C4-2B (cell line): ENCODE data around the gene APP.
"Not testable (repeated sequence)": the region's sequence is repeated elsewhere in the genome, so short reads cannot be mapped to it uniquely, and the experiment has no call there.

ENCODE experiments used
- H3K27ac ChIP-seq: fragments of 450-650 bp; 2 replicates; pipeline ENCODE4 v1.5.1; 2017
- CTCF ChIP-seq: fragments of 450-650 bp; conservative IDR thresholded peaks from 2 replicates; pipeline ENCODE4 v1.5.1; 2017; ENCODE audit warnings: mild to moderate bottlenecking
- ZFX ChIP-seq: fragments of 450-650 bp; IDR thresholded peaks from 2 replicates; pipeline ENCODE4 v1.6.1; 2017

Gene APP

DNA sequence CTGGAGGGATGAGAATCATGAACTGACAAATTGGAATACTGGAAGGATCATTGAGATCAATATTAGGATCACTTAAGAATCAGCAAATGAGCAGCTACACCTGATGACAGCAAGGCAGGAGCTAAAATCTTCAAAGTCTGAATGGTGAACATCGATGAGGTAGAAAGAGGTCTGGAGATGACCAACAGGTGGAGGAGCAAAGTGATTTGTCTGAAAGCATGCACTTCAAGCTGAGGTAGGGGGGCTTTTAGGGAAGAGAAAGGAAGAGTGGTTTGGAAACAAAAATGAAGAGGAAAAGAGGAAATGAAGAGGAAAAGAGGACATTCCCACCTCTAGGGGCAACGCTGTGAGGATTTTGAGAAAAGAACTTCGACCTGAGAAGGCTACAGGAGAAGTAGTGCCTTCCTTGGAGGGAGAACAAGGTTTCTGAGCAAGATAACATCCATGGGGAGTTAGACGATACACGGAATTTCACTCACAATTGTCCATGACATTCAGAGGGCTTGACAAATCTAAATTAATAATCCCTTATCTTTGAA is 79.0 kb downstream of the APP start:
- TF ChIP-seq ZFX (no peak), CTCF (no peak)
- H3K27ac ChIP-seq: no peak overlapping the region

GRCh38 chr21:26089730-26090129 is 80.8 kb downstream of the APP start:
- TF ChIP-seq ZFX (no peak), CTCF (no peak)

DNA sequence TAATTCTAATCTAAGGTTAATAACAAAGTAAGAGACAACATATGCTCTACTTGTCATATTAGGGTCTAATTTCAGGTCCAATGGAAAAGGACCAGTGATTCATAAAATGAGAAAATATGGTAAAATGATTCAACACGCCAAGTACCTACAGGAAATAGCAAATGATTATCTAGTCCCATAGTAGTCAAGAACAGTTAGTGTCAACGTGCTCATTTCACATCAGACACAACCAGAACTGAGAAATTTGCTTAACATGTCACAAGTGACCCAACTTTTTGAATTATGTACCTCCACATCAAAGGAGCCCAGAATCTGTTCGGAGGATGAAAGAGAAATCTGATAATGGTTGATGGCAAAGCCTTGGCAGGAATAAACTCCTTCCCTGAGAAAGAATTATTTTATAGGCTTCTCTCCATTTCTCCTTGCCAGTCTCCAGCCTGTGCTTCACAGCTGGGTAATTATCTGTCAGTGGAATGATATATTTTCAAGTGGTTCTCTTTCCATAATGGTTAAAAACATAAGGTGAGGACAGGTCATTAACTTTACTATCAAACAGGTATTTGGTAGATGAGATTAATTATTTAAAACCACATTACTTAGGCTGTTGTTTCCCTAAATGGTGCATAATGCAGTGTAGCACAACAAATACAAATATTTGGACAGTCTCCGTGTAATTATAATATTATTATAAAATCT is 83.2 kb downstream of the APP start:
- no peak overlapping the region for H3K27ac ChIP-seq
- no peak for TF ChIP-seq CTCF
- no peak for TF ChIP-seq ZFX

More at GRCh38 chr21:26089730-26090129, 80.8 kb downstream of the APP start:
- H3K27ac ChIP-seq: no peak overlapping the region

- H3K27ac ChIP-seq: no peak overlapping the region
- TF ChIP-seq CTCF (no peak), ZFX (no peak)
Observed at GRCh38 chr21:26085882-26086281, 84.7 kb downstream of the APP start.

DNA sequence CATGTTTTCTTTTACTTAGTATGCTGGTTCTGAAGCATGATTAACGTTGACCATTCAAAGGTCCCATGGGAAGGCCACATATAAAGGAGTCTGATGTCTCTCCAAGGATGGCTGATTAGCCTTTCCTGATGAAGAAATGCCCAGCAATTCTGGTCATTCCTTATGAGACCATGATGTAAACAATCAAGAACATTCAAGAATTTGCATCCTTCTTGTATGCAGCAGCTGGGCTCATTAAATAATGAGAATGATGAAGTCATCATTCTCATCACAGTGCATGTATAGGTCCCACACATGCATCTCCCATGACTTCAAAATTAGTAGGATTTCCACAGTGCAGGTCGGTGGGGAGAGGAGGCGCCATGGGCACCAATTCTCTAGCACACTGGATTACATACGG is 85.4 kb downstream of the APP start:
- H3K27ac ChIP-seq: no peak overlapping the region
- TF ChIP-seq CTCF: no peak
- no peak for TF ChIP-seq ZFX

- no peak overlapping the region for H3K27ac ChIP-seq
- TF ChIP-seq ZFX (no peak), CTCF (no peak)
Observed at GRCh38 chr21:26082549-26082948, 88.0 kb downstream of the APP start.

- not testable (repeated sequence) for H3K27ac ChIP-seq
Observed at GRCh38 chr21:26081175-26081760, 89.3 kb downstream of the APP start.

DNA sequence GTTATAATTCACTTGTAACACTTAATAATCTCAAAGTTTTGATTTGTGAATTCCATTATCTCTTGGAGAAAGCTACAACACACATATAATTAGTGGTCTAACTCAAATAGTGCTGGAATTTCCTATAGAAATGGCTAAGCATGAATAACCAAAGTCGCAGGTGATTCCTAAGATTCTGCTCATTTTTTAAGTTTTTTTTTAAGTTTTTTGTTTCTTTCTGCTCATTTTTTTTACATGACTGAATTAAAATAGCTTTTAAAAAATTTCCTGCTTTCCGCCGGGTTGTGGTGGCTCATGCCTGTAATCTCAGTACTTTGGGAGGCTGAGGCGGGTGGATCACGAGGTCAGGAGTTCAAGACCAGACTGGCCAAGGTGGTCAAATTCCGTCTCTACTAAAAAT is 90.4 kb downstream of the APP start:
- H3K27ac ChIP-seq: no peak overlapping the region
- TF ChIP-seq ZFX: no peak
- TF ChIP-seq CTCF: no peak
